Mucosa of stomach (tissue), 1 donor: ENCODE data around the gene RECQL5.

ENCODE experiments used
- H3K27me3 ChIP-seq: one replicate; pipeline ENCODE4 v1.7.0; 2013; ENCODE audit warnings: mild to moderate bottlenecking, low read length; ENCODE audit not compliant: control insufficient read depth, insufficient read depth
- H3K36me3 ChIP-seq: one replicate; pipeline ENCODE4 v1.7.0; 2013; ENCODE audit warnings: low read length; ENCODE audit not compliant: control insufficient read depth, insufficient read depth
- H3K4me1 ChIP-seq: one replicate; pipeline ENCODE4 v1.7.0; 2013; ENCODE audit warnings: mild to moderate bottlenecking, low read length; ENCODE audit not compliant: control insufficient read depth, insufficient read depth
- H3K4me3 ChIP-seq: one replicate; pipeline ENCODE4 v1.7.0; 2013; ENCODE audit warnings: low read length
- H3K9ac ChIP-seq: one replicate; pipeline ENCODE4 v1.7.0; 2013; ENCODE audit warnings: mild to moderate bottlenecking, low read length, moderate library complexity
- H3K9me3 ChIP-seq: one replicate; pipeline ENCODE4 v1.7.0; 2013; ENCODE audit warnings: mild to moderate bottlenecking, low read length, moderate library complexity; ENCODE audit not compliant: control insufficient read depth
- donor health status: Pancreatic carcinoma.

The RECQL5 gene

GRCh38 chr17:75617675-75618074 is 49.3 kb downstream of the RECQL5 start:
- no peak overlapping the region for H3K4me3 ChIP-seq

DNA sequence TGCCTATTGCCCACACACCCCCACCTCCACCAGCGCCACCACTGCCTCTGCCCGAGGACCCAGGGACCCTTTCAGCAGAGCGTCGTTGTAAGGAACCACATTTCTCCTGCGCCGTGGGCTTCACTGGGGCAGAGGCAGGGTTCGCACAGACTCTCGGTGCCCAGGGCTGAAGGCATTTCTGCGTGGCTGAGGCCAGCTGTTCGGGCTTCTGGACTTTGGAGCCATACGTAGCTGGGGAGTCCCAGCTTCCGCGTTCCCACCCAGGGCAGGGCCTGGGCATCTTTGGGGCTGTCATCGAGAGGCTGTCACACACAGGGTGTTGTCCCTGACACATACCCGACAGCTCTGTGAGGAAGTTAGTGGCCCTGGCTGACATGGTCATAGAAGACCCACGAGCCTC is 49.7 kb downstream of the RECQL5 start:
- H3K9me3 ChIP-seq, result no peaks in the 10 kb centered on the region
- peaks cover 4% of the 10 kb centered on the region for H3K4me1 ChIP-seq
- no peak overlapping the region for H3K4me3 ChIP-seq
- H3K9ac ChIP-seq, result no peak overlapping the region
- no peaks in the 10 kb centered on the region for H3K36me3 ChIP-seq
- H3K27me3 ChIP-seq, result no peaks in the 10 kb centered on the region

More at GRCh38 chr17:75617675-75618074, 49.3 kb downstream of the RECQL5 start:
- no peaks in the 10 kb centered on the region for H3K9me3 ChIP-seq
- no peaks in the 10 kb centered on the region for H3K36me3 ChIP-seq
- H3K9ac ChIP-seq, result no peak overlapping the region
- H3K4me1 ChIP-seq, result peaks cover under 1% of the 10 kb centered on the region
- no peaks in the 10 kb centered on the region for H3K27me3 ChIP-seq

GRCh38 chr17:75616521-75617122 is 50.3 kb downstream of the RECQL5 start:
- Histone ChIP-seq H3K9me3 (no peaks in the 10 kb centered on the region), H3K4me1 (peaks cover 10% of the 10 kb centered on the region), H3K4me3 (no peak overlapping the region), H3K36me3 (no peaks in the 10 kb centered on the region), H3K27me3 (no peaks in the 10 kb centered on the region), H3K9ac (no peak overlapping the region)

- no peaks in the 10 kb centered on the region for H3K9me3 ChIP-seq
- no peaks in the 10 kb centered on the region for H3K27me3 ChIP-seq
- H3K9ac ChIP-seq, result no peak overlapping the region
- no peaks in the 10 kb centered on the region for H3K36me3 ChIP-seq
- peaks cover 24% of the 10 kb centered on the region for H3K4me1 ChIP-seq
- H3K4me3 ChIP-seq, result no peak overlapping the region
Observed at GRCh38 chr17:75615301-75615700, 51.7 kb downstream of the RECQL5 start.

GRCh38 chr17:75614556-75615270 is 52.2 kb downstream of the RECQL5 start:
- H3K4me1 ChIP-seq, result peaks cover 29% of the 10 kb centered on the region
- H3K9ac ChIP-seq, result no peak overlapping the region
- no peak overlapping the region for H3K4me3 ChIP-seq
- no peaks in the 10 kb centered on the region for H3K27me3 ChIP-seq
- H3K9me3 ChIP-seq, result no peaks in the 10 kb centered on the region
- no peaks in the 10 kb centered on the region for H3K36me3 ChIP-seq

DNA sequence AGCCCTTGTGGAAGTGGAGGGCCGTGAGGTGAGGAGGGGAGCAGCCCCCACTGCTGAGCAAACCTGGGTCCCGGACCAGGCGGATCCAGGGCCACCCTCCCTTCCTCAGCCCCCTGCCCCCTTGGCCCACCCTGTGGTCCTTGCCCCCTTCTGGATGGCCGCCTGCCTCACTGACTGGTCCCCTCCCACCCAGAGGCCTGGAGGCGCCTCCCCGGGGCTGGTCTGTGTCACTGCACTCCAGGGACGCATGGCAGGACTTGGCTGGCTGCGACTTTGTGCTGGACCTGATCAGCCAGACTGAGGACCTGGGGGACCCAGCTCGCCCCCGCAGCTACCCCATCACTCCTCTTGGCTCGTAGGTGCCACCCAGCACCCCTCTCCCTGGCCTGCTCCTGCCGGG is 52.9 kb downstream of the RECQL5 start:
- Histone ChIP-seq H3K9me3 (no peaks in the 10 kb centered on the region), H3K27me3 (no peaks in the 10 kb centered on the region), H3K4me1 (peaks cover 34% of the 10 kb centered on the region), H3K4me3 (no peak overlapping the region), H3K9ac (no peak overlapping the region), H3K36me3 (no peaks in the 10 kb centered on the region)

- Histone ChIP-seq H3K9ac (no peak overlapping the region), H3K4me1 (peaks cover 34% of the 10 kb centered on the region), H3K36me3 (no peaks in the 10 kb centered on the region), H3K27me3 (no peaks in the 10 kb centered on the region), H3K9me3 (no peaks in the 10 kb centered on the region), H3K4me3 (no peak overlapping the region)
Observed at GRCh38 chr17:75612906-75613626, 53.9 kb downstream of the RECQL5 start.

DNA sequence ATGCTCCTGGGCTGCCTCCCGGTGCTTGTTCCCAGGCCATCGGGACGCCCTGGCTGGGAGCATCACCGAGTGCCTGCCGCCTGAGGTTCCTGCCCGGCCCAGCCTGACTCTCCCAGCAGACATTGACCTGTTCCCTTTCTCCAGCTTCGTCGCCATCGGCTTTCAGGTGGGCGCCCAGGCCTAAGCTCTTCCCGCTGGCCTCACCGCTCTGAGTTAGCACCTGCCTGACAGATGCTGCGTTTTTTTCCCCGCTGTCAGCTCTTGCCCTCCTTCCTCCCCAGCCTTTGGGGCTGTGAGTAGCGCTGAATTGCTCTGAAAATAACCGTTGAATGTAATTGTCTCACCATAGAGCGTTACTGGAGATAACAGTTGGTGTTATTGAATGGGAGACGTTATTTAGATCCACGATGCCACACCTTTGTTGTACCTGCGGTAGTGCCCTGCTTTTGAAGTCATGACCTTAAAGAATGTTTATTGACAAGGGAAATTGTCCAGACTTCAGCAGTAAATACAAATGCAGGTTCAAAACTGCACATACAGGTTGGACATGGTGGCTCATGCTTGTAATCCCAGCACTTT is 55.0 kb downstream of the RECQL5 start:
- Histone ChIP-seq H3K9me3 (no peaks in the 10 kb centered on the region), H3K9ac (peak overlapping the region; percentile 15), H3K36me3 (no peaks in the 10 kb centered on the region), H3K4me3 (no peak overlapping the region), H3K27me3 (no peaks in the 10 kb centered on the region), H3K4me1 (peaks cover 34% of the 10 kb centered on the region)

- no peaks in the 10 kb centered on the region for H3K36me3 ChIP-seq
Observed at GRCh38 chr17:75610103-75610984, 56.6 kb downstream of the RECQL5 start.

DNA sequence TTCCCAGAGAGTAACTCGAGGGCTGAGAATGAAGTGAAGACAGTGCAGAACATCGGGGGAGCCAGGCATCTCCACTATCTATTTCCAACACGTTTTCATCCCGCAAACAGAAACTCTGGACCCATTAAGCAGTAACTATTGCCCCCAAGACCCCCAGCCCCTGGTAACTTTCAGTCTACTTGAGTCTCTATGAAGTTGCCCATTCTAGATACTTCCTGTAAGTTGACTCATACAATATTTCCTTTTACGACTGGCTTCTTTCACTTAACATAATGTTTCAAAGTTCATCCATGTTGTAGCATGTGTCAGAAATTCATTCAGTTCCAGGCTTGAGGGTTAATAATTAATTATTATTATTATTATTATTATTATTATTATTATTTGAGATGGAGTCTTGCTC is 59.9 kb downstream of the RECQL5 start:
- Histone ChIP-seq H3K9me3 (no peaks in the 10 kb centered on the region), H3K4me1 (peaks cover 50% of the 10 kb centered on the region), H3K9ac (no peak overlapping the region), H3K27me3 (no peaks in the 10 kb centered on the region), H3K36me3 (no peaks in the 10 kb centered on the region), H3K4me3 (no peak overlapping the region)

More at GRCh38 chr17:75610103-75610984, 56.6 kb downstream of the RECQL5 start:
- peaks cover 34% of the 10 kb centered on the region for H3K4me1 ChIP-seq
- H3K9ac ChIP-seq, result peak overlapping the region; percentile 58
- H3K27me3 ChIP-seq, result no peaks in the 10 kb centered on the region
- H3K9me3 ChIP-seq, result no peaks in the 10 kb centered on the region
- no peak overlapping the region for H3K4me3 ChIP-seq

GRCh38 chr17:75605790-75606189 is 61.2 kb downstream of the RECQL5 start:
- Histone ChIP-seq H3K9ac (no peak overlapping the region), H3K9me3 (no peaks in the 10 kb centered on the region), H3K36me3 (no peaks in the 10 kb centered on the region), H3K4me3 (no peak overlapping the region), H3K4me1 (peaks cover 50% of the 10 kb centered on the region), H3K27me3 (no peaks in the 10 kb centered on the region)
